Trophoblast cell (in vitro differentiated cells and primary cell): ENCODE measurements around the gene GPSM1.

Source experiments
- DNase-seq, 2 donors: peaks; one replicate each; pipeline ENCODE4 v3.0.0-alpha.2; 2016
- H2AFZ ChIP-seq: 2 replicates; pipeline ENCODE4 v1.6.1; 2013; ENCODE audit warnings: low read length, moderate library complexity, mild to moderate bottlenecking; ENCODE audit not compliant: insufficient read depth, poor library complexity
- H2AK5ac ChIP-seq: 2 replicates; pipeline ENCODE4 v1.6.1; 2013; ENCODE audit warnings: mild to moderate bottlenecking, low read length
- H2BK120ac ChIP-seq: 2 replicates; pipeline ENCODE4 v1.6.1; 2013; ENCODE audit warnings: low read length, mild to moderate bottlenecking, moderate library complexity; ENCODE audit not compliant: insufficient read depth, poor library complexity
- H2BK12ac ChIP-seq: 2 replicates; pipeline ENCODE4 v1.6.1; 2013; ENCODE audit warnings: mild to moderate bottlenecking, low read length, moderate library complexity
- H2BK5ac ChIP-seq: 2 replicates; pipeline ENCODE4 v1.6.1; 2013; ENCODE audit warnings: low read length, low read depth, moderate library complexity, mild to moderate bottlenecking; ENCODE audit not compliant: poor library complexity
- H3K14ac ChIP-seq: 2 replicates; pipeline ENCODE4 v1.6.1; 2013; ENCODE audit warnings: mild to moderate bottlenecking, low read length
- H3K18ac ChIP-seq: 2 replicates; pipeline ENCODE4 v1.6.1; 2013; ENCODE audit warnings: mild to moderate bottlenecking, low read length
- H3K23ac ChIP-seq: 2 replicates; pipeline ENCODE4 v1.6.1; 2013; ENCODE audit warnings: low read length
- H3K27ac ChIP-seq: 2 replicates; pipeline ENCODE4 v1.5.1; 2013; ENCODE audit warnings: low read depth, mild to moderate bottlenecking, inconsistent platforms, low read length, moderate library complexity
- H3K27me3 ChIP-seq: 2 replicates; pipeline ENCODE4 v1.6.1; 2013; ENCODE audit warnings: inconsistent platforms, mild to moderate bottlenecking, low read length, moderate library complexity; ENCODE audit not compliant: insufficient read depth
- H3K36me3 ChIP-seq, 2 experiments: 1 replicate in 1 of 2; 2 replicates in 1 of 2; pipeline ENCODE4 v1.6.1; 2013; ENCODE audit warnings: low read length in 2 of 2, mild to moderate bottlenecking in 2 of 2, moderate library complexity in 1 of 2; ENCODE audit not compliant: insufficient read depth in 2 of 2, control insufficient read depth in 1 of 2
- H3K4ac ChIP-seq: 2 replicates; pipeline ENCODE4 v1.6.1; 2013; ENCODE audit warnings: low read depth, mild to moderate bottlenecking, low read length, moderate library complexity
- H3K4me1 ChIP-seq, 2 experiments: 1 replicate in 1 of 2; 2 replicates in 1 of 2; pipeline ENCODE4 v1.6.1; 2013; ENCODE audit warnings: low read length in 2 of 2, mild to moderate bottlenecking in 2 of 2, moderate library complexity in 1 of 2; ENCODE audit not compliant: insufficient read depth in 2 of 2, control insufficient read depth in 1 of 2
- H3K4me2 ChIP-seq: 2 replicates; pipeline ENCODE4 v1.6.1; 2013; ENCODE audit warnings: inconsistent platforms, mild to moderate bottlenecking, low read length, moderate library complexity
- H3K4me3 ChIP-seq: 2 replicates; pipeline ENCODE4 v1.5.1; 2013; ENCODE audit warnings: mild to moderate bottlenecking, low read depth, low read length, inconsistent platforms
- H3K79me1 ChIP-seq: one replicate; pipeline ENCODE4 v1.6.1; 2013; ENCODE audit warnings: low read length
- H3K79me2 ChIP-seq: 2 replicates; pipeline ENCODE4 v1.6.1; 2013; ENCODE audit warnings: low read length, mild to moderate bottlenecking; ENCODE audit not compliant: control insufficient read depth, insufficient read depth, poor library complexity
- H3K9ac ChIP-seq: 2 replicates; pipeline ENCODE4 v1.6.1; 2013; ENCODE audit warnings: mild to moderate bottlenecking, low read length
- H3K9me3 ChIP-seq: 2 replicates; pipeline ENCODE4 v1.6.1; 2013; ENCODE audit warnings: low read depth, mild to moderate bottlenecking, control low read depth, inconsistent platforms, low read length; ENCODE audit not compliant: insufficient read depth
- H4K12ac ChIP-seq: 2 replicates; pipeline ENCODE4 v1.6.1; 2013; ENCODE audit warnings: low read depth, mild to moderate bottlenecking, low read length, moderate library complexity
- H4K8ac ChIP-seq: 2 replicates; pipeline ENCODE4 v1.6.1; 2013; ENCODE audit warnings: low read depth, mild to moderate bottlenecking, low read length, moderate library complexity
- H4K91ac ChIP-seq: one replicate; pipeline ENCODE4 v1.6.1; 2013; ENCODE audit warnings: low read depth, mild to moderate bottlenecking, low read length, moderate library complexity
- WGBS: extraction: QIAGEN DNeasy Blood & Tissue Kit; methylation state at CpG from one replicate; pipeline ENCODE4 v1.1.7; 2013; ENCODE audit warnings: missing lambda C conversion rate; ENCODE audit not compliant: insufficient read length, insufficient coverage; ENCODE audit errors: extremely low coverage; 5-methylcytosine and 5-hydroxymethylcytosine counted together

Gene GPSM1

GRCh38 chr9:136341042-136341655, 13.8 kb downstream of the GPSM1 start:
- Histone ChIP-seq H4K8ac (no peak overlapping the region), H3K27me3 (no peaks in the 10 kb centered on the region), H3K18ac (no peak overlapping the region), H3K23ac (no peak overlapping the region), H3K4me3 (no peak overlapping the region), H3K14ac (no peak overlapping the region), H3K9ac (no peak overlapping the region), H3K4me1 (peaks cover 19 to 23% of the 10 kb centered on the region in 2 experiments), H4K91ac (no peak overlapping the region), H3K4ac (no peak overlapping the region), H2BK5ac (no peak overlapping the region), H3K79me2 (no peaks in the 10 kb centered on the region), H3K9me3 (no peaks in the 10 kb centered on the region), H2BK12ac (no peak overlapping the region), H3K4me2 (no peak overlapping the region), H3K27ac (no peak overlapping the region), H2AK5ac (no peak overlapping the region), H2AFZ (no peak overlapping the region), H3K36me3 (peaks cover 34% of the 10 kb centered on the region in 2 experiments), H3K79me1 (peaks cover 3% of the 10 kb centered on the region), H2BK120ac (no peak overlapping the region), H4K12ac (no peak overlapping the region)
- WGBS: no CpG with 5 or more reads among the region's 18 CpGs
- DNase-seq: peak; percentile 10 to 57

- Histone ChIP-seq H3K9ac (no peak overlapping the region), H3K4me3 (no peak overlapping the region), H4K12ac (no peak overlapping the region), H3K9me3 (no peaks in the 10 kb centered on the region), H3K79me2 (no peaks in the 10 kb centered on the region), H2BK12ac (no peak overlapping the region), H3K36me3 (peaks cover 28% of the 10 kb centered on the region in 2 experiments), H3K14ac (no peak overlapping the region), H2BK5ac (no peak overlapping the region), H4K8ac (no peak overlapping the region), H2AFZ (no peak overlapping the region), H3K79me1 (peaks cover 3% of the 10 kb centered on the region), H4K91ac (no peak overlapping the region), H3K4ac (no peak overlapping the region), H3K23ac (no peak overlapping the region), H3K18ac (no peak overlapping the region), H2BK120ac (no peak overlapping the region), H2AK5ac (no peak overlapping the region), H3K4me2 (peak overlapping the region; percentile 82), H3K27ac (no peak overlapping the region), H3K27me3 (no peaks in the 10 kb centered on the region), H3K4me1 (peaks cover 22 to 26% of the 10 kb centered on the region in 2 experiments)
- no peak for DNase-seq
- WGBS: no CpG with 5 or more reads among the region's 10 CpGs
Measured at GRCh38 chr9:136341769-136342168, 14.4 kb downstream of the GPSM1 start.

GRCh38 chr9:136342181-136343120, 15.1 kb downstream of the GPSM1 start:
- Histone ChIP-seq H3K79me1 (peaks cover 3% of the 10 kb centered on the region), H3K4me2 (peak overlapping the region; percentile 82), H3K27ac (no peak overlapping the region), H2AK5ac (peak overlapping the region; percentile 14), H4K8ac (peak overlapping the region; percentile 22), H3K23ac (no peak overlapping the region), H2BK120ac (no peak overlapping the region), H3K4me1 (peaks cover 22 to 26% of the 10 kb centered on the region in 2 experiments), H3K18ac (no peak overlapping the region), H3K9ac (no peak overlapping the region), H3K27me3 (no peaks in the 10 kb centered on the region), H3K4me3 (peak overlapping the region; percentile 58), H4K12ac (no peak overlapping the region), H2AFZ (no peak overlapping the region), H2BK12ac (no peak overlapping the region), H3K14ac (peak overlapping the region; percentile 13), H3K79me2 (no peaks in the 10 kb centered on the region), H3K36me3 (peaks cover 21 to 23% of the 10 kb centered on the region in 2 experiments), H3K9me3 (no peaks in the 10 kb centered on the region), H2BK5ac (no peak overlapping the region), H3K4ac (no peak overlapping the region), H4K91ac (peak overlapping the region; percentile 10)
- no CpG with 5 or more reads among the region's 60 CpGs for WGBS
- peak; percentile 27 to 51 for DNase-seq

- Histone ChIP-seq H3K4me2 (peak overlapping the region; percentile 82), H3K4me3 (no peak overlapping the region), H3K9ac (no peak overlapping the region), H2BK5ac (no peak overlapping the region), H2AK5ac (no peak overlapping the region), H2BK120ac (no peak overlapping the region), H4K12ac (no peak overlapping the region), H3K79me2 (no peaks in the 10 kb centered on the region), H3K27me3 (no peaks in the 10 kb centered on the region), H3K18ac (no peak overlapping the region), H3K23ac (no peak overlapping the region), H3K4ac (no peak overlapping the region), H4K8ac (no peak overlapping the region), H4K91ac (no peak overlapping the region), H3K4me1 (peaks cover 22 to 26% of the 10 kb centered on the region in 2 experiments), H3K27ac (no peak overlapping the region), H2AFZ (no peak overlapping the region), H3K36me3 (peaks cover 15 to 16% of the 10 kb centered on the region in 2 experiments), H3K14ac (no peak overlapping the region), H2BK12ac (no peak overlapping the region), H3K9me3 (no peaks in the 10 kb centered on the region), H3K79me1 (peaks cover 3% of the 10 kb centered on the region)
- DNase-seq: no peak
- no CpG with 5 or more reads among the region's 23 CpGs for WGBS
Measured at GRCh38 chr9:136343121-136343883, 16.0 kb downstream of the GPSM1 start.
